Trophoblast cell (in vitro differentiated cells and primary cell): ENCODE measurements around the gene RRP1B.

Experiments
- DNase-seq, 2 donors: peaks; one replicate each; pipeline ENCODE4 v3.0.0-alpha.2; 2016
- H2AFZ ChIP-seq: 2 replicates; pipeline ENCODE4 v1.6.1; 2013; ENCODE audit warnings: low read length, moderate library complexity, mild to moderate bottlenecking; ENCODE audit not compliant: insufficient read depth, poor library complexity
- H2AK5ac ChIP-seq: 2 replicates; pipeline ENCODE4 v1.6.1; 2013; ENCODE audit warnings: mild to moderate bottlenecking, low read length
- H2BK120ac ChIP-seq: 2 replicates; pipeline ENCODE4 v1.6.1; 2013; ENCODE audit warnings: low read length, mild to moderate bottlenecking, moderate library complexity; ENCODE audit not compliant: insufficient read depth, poor library complexity
- H2BK12ac ChIP-seq: 2 replicates; pipeline ENCODE4 v1.6.1; 2013; ENCODE audit warnings: mild to moderate bottlenecking, low read length, moderate library complexity
- H2BK5ac ChIP-seq: 2 replicates; pipeline ENCODE4 v1.6.1; 2013; ENCODE audit warnings: low read length, low read depth, moderate library complexity, mild to moderate bottlenecking; ENCODE audit not compliant: poor library complexity
- H3K14ac ChIP-seq: 2 replicates; pipeline ENCODE4 v1.6.1; 2013; ENCODE audit warnings: mild to moderate bottlenecking, low read length
- H3K18ac ChIP-seq: 2 replicates; pipeline ENCODE4 v1.6.1; 2013; ENCODE audit warnings: mild to moderate bottlenecking, low read length
- H3K23ac ChIP-seq: 2 replicates; pipeline ENCODE4 v1.6.1; 2013; ENCODE audit warnings: low read length
- H3K27ac ChIP-seq: 2 replicates; pipeline ENCODE4 v1.5.1; 2013; ENCODE audit warnings: low read depth, mild to moderate bottlenecking, inconsistent platforms, low read length, moderate library complexity
- H3K27me3 ChIP-seq: 2 replicates; pipeline ENCODE4 v1.6.1; 2013; ENCODE audit warnings: inconsistent platforms, mild to moderate bottlenecking, low read length, moderate library complexity; ENCODE audit not compliant: insufficient read depth
- H3K36me3 ChIP-seq, 2 experiments: 1 replicate in 1 of 2; 2 replicates in 1 of 2; pipeline ENCODE4 v1.6.1; 2013; ENCODE audit warnings: low read length in 2 of 2, mild to moderate bottlenecking in 2 of 2, moderate library complexity in 1 of 2; ENCODE audit not compliant: insufficient read depth in 2 of 2, control insufficient read depth in 1 of 2
- H3K4ac ChIP-seq: 2 replicates; pipeline ENCODE4 v1.6.1; 2013; ENCODE audit warnings: low read depth, mild to moderate bottlenecking, low read length, moderate library complexity
- H3K4me1 ChIP-seq, 2 experiments: 1 replicate in 1 of 2; 2 replicates in 1 of 2; pipeline ENCODE4 v1.6.1; 2013; ENCODE audit warnings: low read length in 2 of 2, mild to moderate bottlenecking in 2 of 2, moderate library complexity in 1 of 2; ENCODE audit not compliant: insufficient read depth in 2 of 2, control insufficient read depth in 1 of 2
- H3K4me2 ChIP-seq: 2 replicates; pipeline ENCODE4 v1.6.1; 2013; ENCODE audit warnings: inconsistent platforms, mild to moderate bottlenecking, low read length, moderate library complexity
- H3K4me3 ChIP-seq: 2 replicates; pipeline ENCODE4 v1.5.1; 2013; ENCODE audit warnings: mild to moderate bottlenecking, low read depth, low read length, inconsistent platforms
- H3K79me1 ChIP-seq: one replicate; pipeline ENCODE4 v1.6.1; 2013; ENCODE audit warnings: low read length
- H3K79me2 ChIP-seq: 2 replicates; pipeline ENCODE4 v1.6.1; 2013; ENCODE audit warnings: low read length, mild to moderate bottlenecking; ENCODE audit not compliant: control insufficient read depth, insufficient read depth, poor library complexity
- H3K9ac ChIP-seq: 2 replicates; pipeline ENCODE4 v1.6.1; 2013; ENCODE audit warnings: mild to moderate bottlenecking, low read length
- H3K9me3 ChIP-seq: 2 replicates; pipeline ENCODE4 v1.6.1; 2013; ENCODE audit warnings: low read depth, mild to moderate bottlenecking, control low read depth, inconsistent platforms, low read length; ENCODE audit not compliant: insufficient read depth
- H4K12ac ChIP-seq: 2 replicates; pipeline ENCODE4 v1.6.1; 2013; ENCODE audit warnings: low read depth, mild to moderate bottlenecking, low read length, moderate library complexity
- H4K8ac ChIP-seq: 2 replicates; pipeline ENCODE4 v1.6.1; 2013; ENCODE audit warnings: low read depth, mild to moderate bottlenecking, low read length, moderate library complexity
- H4K91ac ChIP-seq: one replicate; pipeline ENCODE4 v1.6.1; 2013; ENCODE audit warnings: low read depth, mild to moderate bottlenecking, low read length, moderate library complexity
- WGBS: extraction: QIAGEN DNeasy Blood & Tissue Kit; methylation state at CpG from one replicate; pipeline ENCODE4 v1.1.7; 2013; ENCODE audit warnings: missing lambda C conversion rate; ENCODE audit not compliant: insufficient read length, insufficient coverage; ENCODE audit errors: extremely low coverage; 5-methylcytosine and 5-hydroxymethylcytosine counted together

Gene RRP1B

DNA sequence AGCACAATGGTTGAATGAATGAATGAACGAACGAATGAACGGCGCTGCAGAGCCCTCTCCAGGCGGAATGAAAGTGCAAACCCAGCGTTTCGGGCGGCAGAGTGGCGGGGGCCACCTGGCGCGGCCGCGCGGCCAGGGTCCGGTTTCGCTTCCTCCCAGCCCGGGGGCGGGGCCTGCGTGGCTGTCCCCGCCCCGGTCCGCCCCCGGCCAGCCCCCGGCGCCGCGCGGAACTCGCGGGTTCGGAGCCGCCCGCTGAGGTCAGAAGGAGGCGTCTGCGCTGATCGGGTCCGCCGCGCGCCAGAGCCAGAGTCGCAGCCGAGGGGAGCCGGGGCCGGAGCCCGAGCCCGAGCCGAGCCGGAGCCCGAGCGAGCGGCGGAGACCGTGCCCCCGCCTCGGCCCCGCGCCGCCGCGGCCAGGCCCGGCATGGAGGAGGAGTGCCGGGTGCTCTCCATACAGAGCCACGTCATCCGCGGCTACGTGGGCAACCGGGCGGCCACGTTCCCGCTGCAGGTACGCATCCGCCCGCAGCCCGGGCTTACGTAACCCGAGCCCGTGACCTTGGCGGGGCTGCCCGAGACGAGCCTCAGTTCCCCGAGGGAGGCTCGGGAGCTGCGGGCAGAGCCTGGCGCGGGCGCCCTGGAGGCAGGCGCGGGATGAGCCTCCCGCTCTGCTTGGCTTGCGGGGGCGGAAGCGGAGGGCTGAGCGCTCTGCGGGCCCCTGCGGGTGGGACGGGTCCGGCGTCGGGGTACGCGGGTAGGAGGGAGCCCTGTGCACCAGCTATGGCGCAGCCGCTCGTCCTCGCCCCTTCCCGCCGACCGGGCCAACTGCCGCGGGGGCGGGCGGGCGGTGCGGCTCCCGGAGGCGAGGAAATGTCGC lies 59.8 kb downstream of the RRP1B start, which contains the start of gene PDXK:
PDXK (plus strand) TSS at position 258 of the 876 bp plus-strand sequence; CDS start at position 424, 166 bp downstream.
- H2AFZ ChIP-seq: peak within 1 kb of the TSS; percentile 92
- DNase-seq: peak; percentile 92 to 95
- no peak within 1 kb of the TSS for H3K23ac ChIP-seq
- H3K27me3 ChIP-seq: no peaks in the 10 kb centered on the region
- peak within 1 kb of the TSS; percentile 68 for H3K4me2 ChIP-seq
- H4K8ac ChIP-seq: peak within 1 kb of the TSS; percentile 91
- peaks cover 17 to 21% of the 10 kb centered on the region in 2 experiments for H3K4me1 ChIP-seq
- H3K14ac ChIP-seq: peak within 1 kb of the TSS; percentile 84
- H3K79me2 ChIP-seq: peaks cover 20% of the 10 kb centered on the region
- peaks cover 13% of the 10 kb centered on the region for H3K79me1 ChIP-seq
- H2BK120ac ChIP-seq: peak within 1 kb of the TSS; percentile 37
- H3K27ac ChIP-seq: peak within 1 kb of the TSS; percentile 63
- peak within 1 kb of the TSS; percentile 68 for H3K4ac ChIP-seq
- H3K9me3 ChIP-seq: no peaks in the 10 kb centered on the region
- H3K36me3 ChIP-seq: peaks cover 7 to 9% of the 10 kb centered on the region in 2 experiments
- H4K91ac ChIP-seq: peak within 1 kb of the TSS; percentile 82
- peak within 1 kb of the TSS; percentile 19 for H2BK12ac ChIP-seq
- peak within 1 kb of the TSS; percentile 54 for H2AK5ac ChIP-seq
- peak within 1 kb of the TSS; percentile 72 for H4K12ac ChIP-seq
- no CpG with 5 or more reads among the region's 117 CpGs for WGBS
- peak within 1 kb of the TSS; percentile 93 for H3K4me3 ChIP-seq
- peak within 1 kb of the TSS; percentile 32 for H3K18ac ChIP-seq
- peak within 1 kb of the TSS; percentile 76 for H3K9ac ChIP-seq
- H2BK5ac ChIP-seq: peak within 1 kb of the TSS; percentile 79

DNA sequence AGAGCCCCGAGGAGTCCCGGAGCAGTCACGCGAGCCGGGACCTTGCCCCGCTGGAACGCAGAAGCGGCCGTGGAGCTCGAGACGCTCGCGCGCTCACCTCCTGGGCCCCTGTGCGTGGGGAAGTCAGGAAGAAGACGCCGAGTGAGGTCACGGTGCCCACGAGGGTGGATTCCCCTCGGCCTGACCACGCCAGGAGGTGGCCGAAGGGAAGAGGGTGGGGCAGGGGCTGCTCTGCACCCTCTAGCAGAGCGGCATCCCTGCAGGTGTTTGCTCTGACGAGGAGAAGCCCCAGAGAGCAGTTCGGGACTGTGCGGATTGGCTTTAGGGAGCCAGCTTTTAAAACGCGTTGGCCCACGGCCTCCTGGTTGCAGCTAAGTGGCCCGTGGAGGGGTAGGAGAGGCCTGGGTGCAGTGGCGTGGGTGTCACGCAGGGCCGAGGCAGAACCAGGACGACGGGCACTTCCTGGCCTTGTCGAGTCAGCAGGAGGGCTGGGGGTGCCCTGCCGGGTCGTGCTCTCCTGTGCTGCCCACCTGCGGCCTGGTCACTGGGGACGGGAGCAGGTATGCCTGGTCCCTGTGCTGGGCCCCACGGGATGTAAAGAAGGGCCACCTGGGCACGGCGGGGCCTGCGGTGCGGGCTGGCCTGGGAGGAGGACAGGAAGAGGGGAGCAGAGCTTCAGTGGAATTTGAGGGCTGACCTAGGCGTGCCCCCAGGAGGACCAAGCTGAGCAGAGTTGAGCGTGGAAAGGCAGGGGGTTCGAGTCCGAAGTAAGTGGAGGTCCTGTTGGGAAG lies 60.6 kb downstream of the RRP1B start:
- Histone ChIP-seq H3K79me1 (peaks cover 13% of the 10 kb centered on the region), H2AK5ac (peak overlapping the region; percentile 8), H3K9ac (peak overlapping the region; percentile 76), H3K27ac (no peak overlapping the region), H3K18ac (peak overlapping the region; percentile 32), H2BK5ac (no peak overlapping the region), H3K4ac (peak overlapping the region; percentile 9), H2BK12ac (no peak overlapping the region), H3K4me1 (peaks cover 17 to 21% of the 10 kb centered on the region in 2 experiments), H3K23ac (no peak overlapping the region), H4K8ac (peak overlapping the region; percentile 91), H4K91ac (peak overlapping the region; percentile 80), H3K36me3 (peaks cover 7 to 11% of the 10 kb centered on the region in 2 experiments), H2AFZ (peak overlapping the region; percentile 68), H2BK120ac (peak overlapping the region; percentile 37), H3K27me3 (no peaks in the 10 kb centered on the region), H3K4me3 (peak overlapping the region; percentile 93), H3K9me3 (no peaks in the 10 kb centered on the region), H3K14ac (peak overlapping the region; percentile 72), H4K12ac (peak overlapping the region; percentile 31), H3K79me2 (peaks cover 20% of the 10 kb centered on the region), H3K4me2 (peak overlapping the region; percentile 68)
- peak in 1 of 2 donors; percentile 53 for DNase-seq
- no CpG with 5 or more reads among the region's 49 CpGs for WGBS

- Histone ChIP-seq H2BK5ac (no peak overlapping the region), H2BK12ac (no peak overlapping the region), H3K9ac (peak overlapping the region; percentile 36), H2BK120ac (no peak overlapping the region), H3K27ac (no peak overlapping the region), H4K91ac (no peak overlapping the region), H3K14ac (no peak overlapping the region), H3K9me3 (no peaks in the 10 kb centered on the region), H3K18ac (peak overlapping the region; percentile 32), H3K79me1 (peaks cover 13% of the 10 kb centered on the region), H3K4me2 (peak overlapping the region; percentile 68), H3K79me2 (peaks cover 20% of the 10 kb centered on the region), H3K23ac (no peak overlapping the region), H3K4me3 (peak overlapping the region; percentile 93), H2AK5ac (peak overlapping the region; percentile 16), H4K12ac (no peak overlapping the region), H3K36me3 (peaks cover 7 to 11% of the 10 kb centered on the region in 2 experiments), H2AFZ (no peak overlapping the region), H4K8ac (no peak overlapping the region), H3K27me3 (no peaks in the 10 kb centered on the region), H3K4ac (peak overlapping the region; percentile 9), H3K4me1 (peaks cover 17 to 21% of the 10 kb centered on the region in 2 experiments)
- WGBS: no CpG with 5 or more reads among the region's 16 CpGs
- DNase-seq: no peak
Measured at GRCh38 chr21:43720539-43721166, 61.3 kb downstream of the RRP1B start.

DNA sequence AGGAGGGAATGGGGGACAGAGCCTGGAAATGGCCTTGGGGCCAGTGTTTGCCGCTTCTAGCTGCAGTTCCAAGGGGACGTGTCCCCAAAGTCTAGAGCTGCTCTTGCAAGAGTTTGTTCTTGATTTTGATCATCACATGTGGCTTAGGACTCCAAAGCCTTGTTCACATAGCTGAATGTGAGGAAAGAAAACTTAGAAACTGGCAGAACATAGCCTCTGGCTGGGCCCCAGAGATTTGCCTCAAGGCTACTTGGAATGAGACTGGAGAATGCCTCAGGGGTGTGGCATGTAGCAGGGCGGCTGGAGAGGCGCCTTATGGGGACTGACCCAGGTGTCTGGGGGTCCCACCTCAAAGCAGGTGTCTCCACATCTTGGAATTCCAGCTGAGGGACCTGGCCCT lies 61.8 kb downstream of the RRP1B start:
- no peak overlapping the region for H2BK12ac ChIP-seq

More for the DNA sequence above, 61.8 kb downstream of the RRP1B start:
- Histone ChIP-seq H3K79me1 (peaks cover 13% of the 10 kb centered on the region), H3K79me2 (peaks cover 20% of the 10 kb centered on the region), H3K36me3 (peaks cover 7 to 11% of the 10 kb centered on the region in 2 experiments), H3K14ac (no peak overlapping the region), H4K12ac (no peak overlapping the region), H2AK5ac (no peak overlapping the region), H3K4me1 (peaks cover 17 to 21% of the 10 kb centered on the region in 2 experiments), H3K9ac (no peak overlapping the region), H3K4ac (peak overlapping the region; percentile 14), H3K4me3 (peak overlapping the region; percentile 4), H2BK5ac (no peak overlapping the region), H3K9me3 (no peaks in the 10 kb centered on the region), H4K91ac (no peak overlapping the region), H2BK120ac (no peak overlapping the region), H3K4me2 (no peak overlapping the region), H3K27ac (no peak overlapping the region), H3K27me3 (no peaks in the 10 kb centered on the region), H3K23ac (no peak overlapping the region), H2AFZ (no peak overlapping the region), H3K18ac (no peak overlapping the region), H4K8ac (no peak overlapping the region)
- peak; percentile 41 to 77 for DNase-seq
- WGBS: no CpG with 5 or more reads among the region's 4 CpGs
